ENCODE measurements around the gene TRIM66.

TRIM66 gene

GRCh38 chr11:8564526-8564925 lies 117.9 kb downstream of the TRIM66 start:
- DNase-seq (ENCODE audit: low read depth), result no peak

Data from stromal cell of bone marrow (primary cell).